NB4 (cell line): Measurements from ENCODE around the gene GREB1L.

Source experiments
- CTCF ChIP-seq: IDR thresholded peaks from one replicate; pipeline ENCODE4 v1.5.1; 2012; ENCODE audit warnings: low read depth, low read length
- POLR2A ChIP-seq: IDR thresholded peaks from 2 replicates; pipeline ENCODE4 v1.6.1; 2011; ENCODE audit warnings: mild to moderate bottlenecking; ENCODE audit not compliant: insufficient read length; ENCODE audit errors: extremely low read depth

GRCh38 chr18:21335927-21336488 is 94.0 kb downstream of the GREB1L start:
- TF ChIP-seq CTCF (no peak), POLR2A (no peak)
